Stimulated activated CD4-positive, alpha-beta T cell treated with anti-CD3 and anti-CD28 coated beads, Interleukin-2, amount 100 ng/mL, for 48 hours (primary cell): ENCODE results near the gene FBXO38.
A peak's percentile ranks its signal among the peaks of the same experiment; 100 is the strongest.

Source experiments
- DNase-seq, 2 donors: peaks; one replicate each; pipeline ENCODE4 v3.0.0-alpha.2; 2020

Gene FBXO38, protein sequence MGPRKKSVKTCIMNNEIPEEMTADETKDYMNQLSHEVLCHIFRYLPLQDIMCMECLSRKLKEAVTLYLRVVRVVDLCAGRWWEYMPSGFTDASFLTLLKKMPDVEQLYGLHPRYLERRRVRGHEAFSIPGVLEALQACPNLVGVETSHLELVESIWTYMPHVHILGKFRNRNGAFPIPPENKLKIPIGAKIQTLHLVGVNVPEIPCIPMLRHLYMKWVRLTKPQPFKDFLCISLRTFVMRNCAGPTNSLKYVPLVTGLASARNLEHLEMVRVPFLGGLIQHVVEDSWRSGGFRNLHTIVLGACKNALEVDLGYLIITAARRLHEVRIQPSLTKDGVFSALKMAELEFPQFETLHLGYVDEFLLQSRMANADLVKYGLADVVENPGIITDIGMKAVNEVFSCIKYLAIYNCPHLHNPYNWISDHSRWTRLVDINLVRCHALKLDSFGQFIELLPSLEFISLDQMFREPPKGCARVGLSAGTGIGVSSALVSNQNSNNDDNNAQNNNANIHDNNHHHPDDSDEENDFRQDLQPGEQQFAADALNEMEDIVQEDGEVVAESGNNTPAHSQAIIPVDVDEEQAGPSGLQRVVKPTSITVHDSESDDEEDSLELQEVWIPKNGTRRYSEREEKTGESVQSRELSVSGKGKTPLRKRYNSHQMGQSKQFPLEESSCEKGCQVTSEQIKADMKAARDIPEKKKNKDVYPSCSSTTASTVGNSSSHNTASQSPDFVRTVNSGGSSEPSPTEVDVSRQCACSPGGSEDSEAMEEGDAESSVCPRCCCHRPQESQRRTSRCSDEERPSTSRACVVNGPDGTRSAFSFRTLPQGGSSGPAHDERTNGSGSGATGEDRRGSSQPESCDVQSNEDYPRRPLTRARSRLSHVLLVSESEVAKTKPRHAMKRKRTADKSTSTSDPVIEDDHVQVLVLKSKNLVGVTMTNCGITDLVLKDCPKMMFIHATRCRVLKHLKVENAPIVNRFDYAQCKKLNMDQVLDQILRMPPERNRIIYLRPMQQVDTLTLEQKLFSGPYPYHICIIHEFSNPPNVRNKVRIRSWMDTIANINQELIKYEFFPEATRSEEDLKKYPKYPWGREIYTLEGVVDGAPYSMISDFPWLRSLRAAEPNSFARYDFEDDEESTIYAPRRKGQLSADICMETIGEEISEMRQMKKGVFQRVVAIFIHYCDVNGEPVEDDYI

GRCh38 chr5:148383564-148384379, at the start of gene FBXO38:
FBXO38 (plus strand) TSS chr5:148383958; CDS start chr5:148394777, 10,819 bp downstream.
- DNase-seq, result peak; percentile 86 to 89

DNA sequence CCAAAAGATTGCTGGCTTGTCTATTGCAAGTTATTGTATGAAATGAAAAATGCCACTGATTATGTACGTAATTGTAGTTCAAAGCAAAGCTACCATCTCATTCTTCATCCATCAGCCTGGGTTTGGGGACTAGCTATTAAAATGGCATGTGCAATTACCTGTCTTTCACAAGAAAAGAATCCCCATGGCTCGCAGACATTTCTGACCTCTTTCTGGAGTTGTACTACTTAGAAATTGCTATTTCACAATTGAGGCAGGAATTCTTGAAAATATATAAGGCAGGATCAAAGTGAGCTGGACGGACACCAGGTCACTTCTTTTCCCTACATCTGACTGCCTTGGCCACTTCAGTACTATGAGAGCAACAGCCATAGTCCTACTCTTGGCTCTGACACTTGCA, 48.5 kb upstream of the FBXO38 start, which contains the start of gene SPINK9:
TSS of gene SPINK9 (plus strand) at position 301 of the 400 bp plus-strand sequence. CDS start at position 356, 55 bp downstream.
- DNase-seq, result no peak

DNA sequence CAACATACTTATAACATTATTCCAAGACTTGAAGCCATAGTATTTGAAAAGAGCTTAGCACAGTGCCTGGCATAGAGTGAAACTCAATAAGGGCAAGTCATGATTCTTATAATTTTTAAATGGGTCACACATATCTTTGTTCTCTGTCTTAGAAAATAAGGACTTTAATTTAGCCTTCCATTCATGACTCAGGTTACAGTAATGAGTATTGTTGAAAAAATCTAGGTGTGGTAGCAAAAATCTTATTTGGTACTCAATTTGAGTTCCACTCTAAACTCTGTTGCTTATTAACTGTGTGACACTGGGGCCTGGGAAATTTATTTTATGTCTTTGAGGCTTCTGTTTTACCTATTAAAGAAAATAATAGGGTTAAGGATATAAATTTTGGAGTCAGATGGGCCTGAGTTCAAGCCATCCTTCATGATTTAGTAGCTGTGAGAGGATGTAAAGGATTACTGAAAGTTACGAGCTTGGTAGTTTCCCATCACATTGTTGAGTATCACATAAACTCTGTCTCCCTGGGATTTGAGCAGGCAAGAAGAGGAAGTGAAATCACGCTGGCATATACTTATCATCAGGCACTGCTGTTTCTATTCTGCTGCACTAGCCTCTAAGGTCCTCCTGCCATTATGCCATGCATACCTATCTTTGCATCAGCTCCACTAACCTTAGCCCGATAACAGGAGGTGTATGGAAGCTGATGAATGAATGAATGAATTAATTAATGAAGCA, 46.9 kb upstream of the FBXO38 start:
- DNase-seq, result no peak

GRCh38 chr5:148342371-148343045, 41.2 kb upstream of the FBXO38 start:
- no peak for DNase-seq

GRCh38 chr5:148343046-148343407, 40.7 kb upstream of the FBXO38 start:
- no peak for DNase-seq

DNA sequence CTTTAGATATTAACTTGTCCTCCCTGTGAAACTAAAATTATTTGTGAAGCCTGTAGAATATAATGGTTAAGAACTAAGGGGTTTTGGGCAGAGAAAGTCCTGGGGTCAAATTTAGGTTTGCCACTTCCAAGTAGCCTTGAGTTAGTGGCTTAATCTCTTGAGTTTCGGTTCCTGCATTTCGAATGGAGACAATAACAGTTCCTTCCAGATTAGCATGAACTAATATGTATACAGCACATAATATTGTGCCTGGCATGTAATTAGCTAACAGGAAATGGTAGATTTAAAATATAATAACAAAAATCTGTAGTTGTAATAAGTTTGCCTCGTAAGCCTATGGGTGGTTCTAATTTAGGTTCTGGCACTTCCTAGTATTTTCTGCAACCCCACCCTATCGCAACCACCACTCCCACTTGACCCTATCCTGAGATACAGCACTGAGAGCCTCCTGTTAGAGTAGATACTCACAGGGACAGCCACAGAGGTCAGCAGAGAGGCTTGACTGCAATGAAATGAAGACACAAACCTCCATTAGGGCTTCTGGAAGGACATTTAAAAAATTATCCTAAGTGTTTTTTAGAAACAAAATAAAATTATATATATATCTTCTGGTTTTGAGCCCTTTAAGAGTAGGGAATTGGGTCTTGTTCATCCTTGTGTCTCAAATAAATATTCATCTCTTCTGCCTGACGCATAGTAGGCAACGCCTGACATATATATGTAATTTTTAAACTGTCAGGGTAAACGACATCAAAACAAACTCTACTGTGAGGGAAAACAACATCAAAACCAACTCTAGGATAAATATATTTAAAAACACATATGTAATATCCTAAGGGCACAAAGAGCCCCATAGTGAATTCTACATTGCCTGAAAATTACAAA, 39.9 kb upstream of the FBXO38 start:
- DNase-seq, result no peak

DNA sequence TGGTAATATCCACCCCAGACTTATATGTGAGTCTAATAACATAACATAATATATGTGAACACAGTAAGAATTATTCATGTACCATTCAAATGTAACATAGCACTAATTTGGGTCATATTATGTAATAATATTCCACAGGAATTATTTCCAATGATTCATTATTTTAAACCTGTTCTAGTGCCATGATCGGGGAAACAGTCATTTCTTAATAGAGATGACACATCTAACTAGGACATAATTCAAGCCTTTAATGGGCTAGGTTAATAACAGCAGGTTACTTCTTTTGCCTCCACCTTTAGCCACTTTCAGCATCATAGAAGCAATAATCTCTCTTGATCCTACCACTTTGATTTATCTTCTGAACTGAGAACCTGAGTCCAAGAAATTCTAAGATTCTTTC, 36.1 kb upstream of the FBXO38 start:
- no peak for DNase-seq

- no peak for DNase-seq
Measured at GRCh38 chr5:148352696-148353095, 31.1 kb upstream of the FBXO38 start.

DNA sequence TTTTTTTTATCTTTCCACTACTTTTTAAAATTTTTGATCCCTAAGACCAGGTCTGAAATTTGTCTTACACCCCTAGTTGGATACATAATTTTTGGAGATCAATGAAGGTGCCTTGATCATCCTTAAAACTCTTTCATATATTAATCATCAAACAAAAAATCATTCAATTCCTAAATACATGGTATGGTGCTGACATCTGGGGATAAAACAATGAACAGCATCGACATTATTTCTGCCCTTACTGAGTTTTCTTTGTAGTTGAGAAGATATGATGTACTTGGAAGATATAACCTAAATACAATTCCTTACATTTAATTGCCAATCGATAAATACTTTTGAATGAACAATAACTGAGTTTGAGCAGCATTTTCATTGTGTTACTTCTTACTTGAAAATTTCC, 30.1 kb upstream of the FBXO38 start:
- no peak for DNase-seq

- DNase-seq, result no peak
Measured at GRCh38 chr5:148364343-148364742, 19.4 kb upstream of the FBXO38 start.

GRCh38 chr5:148368299-148368698, 15.5 kb upstream of the FBXO38 start:
- no peak for DNase-seq

GRCh38 chr5:148372166-148372725, 11.5 kb upstream of the FBXO38 start:
- no peak for DNase-seq

DNA sequence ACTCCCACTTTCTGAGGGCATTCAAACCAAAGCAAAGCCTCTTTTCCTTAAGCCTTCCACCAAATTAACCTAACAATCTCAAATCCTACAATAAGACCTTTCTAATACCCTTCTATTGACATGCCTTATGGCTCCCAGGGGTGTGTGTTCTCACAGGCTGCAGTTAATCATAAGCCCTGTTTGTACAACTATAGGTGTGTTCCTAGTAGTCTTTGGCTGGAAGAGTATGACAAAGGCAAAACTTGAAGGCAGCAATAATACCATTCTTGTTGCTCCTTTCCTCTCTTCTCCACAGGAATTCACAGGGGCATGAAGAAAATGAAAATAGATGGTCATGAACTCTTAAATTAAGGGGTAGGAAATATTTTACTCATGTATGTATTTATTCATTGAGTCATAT, 10.9 kb upstream of the FBXO38 start:
- no peak for DNase-seq

GRCh38 chr5:148374690-148375360, 8.9 kb upstream of the FBXO38 start:
- no peak for DNase-seq

GRCh38 chr5:148376198-148376597, 7.6 kb upstream of the FBXO38 start:
- DNase-seq, result no peak

DNA sequence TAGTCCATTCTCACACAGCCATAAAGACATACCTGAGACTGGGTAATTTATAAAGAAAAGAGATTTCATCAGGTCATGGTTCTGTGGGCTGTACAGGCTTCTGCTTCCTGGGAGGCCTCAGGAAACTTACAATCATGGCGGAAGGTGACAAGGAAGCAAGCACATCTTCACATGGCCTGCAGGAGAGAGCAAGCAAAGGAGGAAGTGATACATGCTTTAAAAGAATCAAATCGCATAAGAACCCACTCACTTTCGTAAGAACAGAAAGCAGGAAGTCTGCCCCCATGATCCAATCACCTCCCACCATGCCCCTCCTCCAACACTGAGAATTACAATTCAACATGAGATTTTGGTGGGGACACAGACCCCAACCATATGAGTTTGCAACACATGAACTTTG, 5.1 kb upstream of the FBXO38 start:
- DNase-seq, result no peak

DNA sequence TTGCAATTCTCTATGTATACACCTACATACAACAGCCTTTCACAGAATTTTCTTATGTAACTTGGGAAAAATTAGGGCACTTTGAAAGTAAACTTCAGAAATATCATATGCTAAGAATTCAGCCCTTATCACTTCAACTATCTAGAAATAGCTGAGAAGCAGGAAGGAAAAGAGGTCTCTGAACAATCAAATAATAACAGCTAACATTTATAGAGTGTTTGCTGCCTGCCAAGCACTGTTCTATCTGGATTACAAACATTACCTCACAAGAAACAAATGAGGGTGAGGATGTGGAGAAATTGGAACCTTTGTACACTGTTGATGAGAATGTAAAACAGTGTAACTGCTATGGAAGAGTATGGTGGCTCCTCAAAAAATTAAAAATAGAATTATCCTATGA, 4.4 kb upstream of the FBXO38 start:
- DNase-seq, result no peak

GRCh38 chr5:148381906-148382305, 1.9 kb upstream of the FBXO38 start:
- no peak for DNase-seq

- no peak for DNase-seq
Measured at GRCh38 chr5:148382961-148383360, 797 bp upstream of the FBXO38 start.
